K562 (cell line): Measurements from ENCODE around the gene ARF4. TPM values are rescaled to one million over a fixed set of nuclear protein-coding genes. Genes with fewer than 3 reads are reported as not detected.

Experiments
- ATAC-seq: fragments of 200-7000 bp; cut with Tn5 transposase; 3 replicates; pipeline ENCODE4 v1.9.1; 2020; ENCODE audit warnings: moderate library complexity
- BruUV-seq: library from RNA; stranded (reverse); fragments of 400-500 nt; replicated peaks from 2 replicates; lab custom pipeline; 2021; lab: Mats Ljungman, UMichigan
- CTCF ChIA-PET: fragments of 300-600 bp; formaldehyde crosslinking; extraction: SDS; loops from one replicate; lab custom pipeline; 2021; ENCODE audit warnings: low intra/inter-chr PET ratio; lab: Yijun Ruan, JAX
- POLR2A ChIA-PET: fragments of 300-600, 350-650 bp; sonication (Branson Sonifier 250); formaldehyde crosslinking; extraction: SDS; loops from one replicate; lab custom pipeline; 2021; ENCODE audit warnings: antibody characterized with exemption, inconsistent platforms; lab: Yijun Ruan, JAX
- DNase-seq, 4 experiments: peaks; one replicate each; pipeline versions ENCODE4 v3.0.0 to v3.0.0-alpha.2; 2011 to 2018; ENCODE audit warnings: low spot score in 3 of 4, mixed read lengths in 3 of 4; ENCODE audit errors: extremely low read depth in 1 of 4
- FAIRE-seq: peaks from 2 replicates; lab custom pipeline; 2011; peaks lifted over from hg19 to GRCh38; lab: Jason Lieb, UNC
- H2AFZ ChIP-seq: 2 replicates; pipeline ENCODE4 v1.6.0; 2011; ENCODE audit warnings: low read depth, low read length, control low read depth, inconsistent platforms
- H3K27ac ChIP-seq: fragments of 200-600 bp; 3 replicates; pipeline ENCODE4 v1.8.0; 2011; ENCODE audit warnings: low read depth, mild to moderate bottlenecking, control low read depth, inconsistent platforms, low read length, moderate library complexity, mixed read lengths; ENCODE audit errors: extremely low read depth
- H3K27me3 ChIP-seq, 2 experiments: fragments of 300-600 bp in 1 of 2; 2 replicates in 1 of 2; 3 replicates in 1 of 2; pipeline versions ENCODE4 v1.6.0 to v1.8.0; 2011; ENCODE audit warnings: inconsistent platforms in 2 of 2, low read length in 2 of 2, mild to moderate bottlenecking in 1 of 2, mixed read lengths in 1 of 2, moderate library complexity in 1 of 2; ENCODE audit not compliant: control insufficient read depth in 2 of 2, insufficient read depth in 2 of 2
- H3K36me3 ChIP-seq: fragments of 300-600 bp; 3 replicates; pipeline ENCODE4 v1.8.0; 2011; ENCODE audit warnings: mild to moderate bottlenecking, low read length, inconsistent platforms; ENCODE audit not compliant: control insufficient read depth, insufficient read depth
- H3K4me1 ChIP-seq, 2 experiments: fragments of 200-600 bp in 1 of 2; replicated peaks in 1 of 2; 2 replicates in 1 of 2; 3 replicates in 1 of 2; pipeline versions ENCODE4 v1.5.1 to v1.8.0; 2011; ENCODE audit warnings: inconsistent platforms in 2 of 2, low read length in 2 of 2, mild to moderate bottlenecking in 1 of 2, mixed read lengths in 1 of 2, moderate library complexity in 1 of 2; ENCODE audit not compliant: control insufficient read depth in 2 of 2, insufficient read depth in 2 of 2
- H3K4me2 ChIP-seq: 2 replicates; pipeline ENCODE4 v1.6.1; 2011; ENCODE audit warnings: low read length, control low read depth, inconsistent platforms, mixed read lengths; ENCODE audit not compliant: insufficient read depth
- H3K4me3 ChIP-seq: fragments of 200-600 bp; sonication (generic), shearing (Covaris generic); 2 replicates; pipeline ENCODE4 v1.5.1; 2016; ENCODE audit warnings: control low read depth, inconsistent platforms
- H3K79me2 ChIP-seq: fragments of 200-600 bp; 3 replicates; pipeline ENCODE4 v1.8.0; 2011; ENCODE audit warnings: low read length, inconsistent platforms; ENCODE audit not compliant: control insufficient read depth, insufficient read depth
- H3K9ac ChIP-seq, 2 experiments: 2 replicates each; pipeline versions ENCODE4 v1.6.0 to v1.6.1; 2011; ENCODE audit warnings: low read depth in 2 of 2, low read length in 2 of 2, control low read depth in 1 of 2, inconsistent platforms in 1 of 2, mild to moderate bottlenecking in 1 of 2, mixed read lengths in 1 of 2; ENCODE audit not compliant: insufficient read depth in 1 of 2
- H3K9me1 ChIP-seq: one replicate; pipeline ENCODE4 v1.6.0; 2011; ENCODE audit warnings: inconsistent platforms, mild to moderate bottlenecking, low read length, moderate library complexity; ENCODE audit not compliant: control insufficient read depth, insufficient read depth
- H3K9me3 ChIP-seq: replicated peaks from 2 replicates; pipeline ENCODE4 v1.5.1; 2011; ENCODE audit warnings: low read depth, low read length, inconsistent platforms; ENCODE audit not compliant: control insufficient read depth, insufficient read depth
- H4K20me1 ChIP-seq: replicated peaks from 2 replicates; pipeline ENCODE4 v1.6.1; 2011; ENCODE audit warnings: low read length, inconsistent platforms, mixed read lengths; ENCODE audit not compliant: control insufficient read depth, insufficient read depth
- CUX1 ChIP-seq: fragments of 200-800 bp; sonication (Bioruptor generic); IDR thresholded peaks from 2 replicates; pipeline ENCODE4 v1.6.1; 2016; ENCODE audit warnings: missing genetic modification characterization, missing compliant biosample characterization
- FOXA3 ChIP-seq, 2 experiments: fragments of 450-650 bp in 1 of 2; sonication (generic) in 1 of 2; formaldehyde crosslinking; IDR thresholded peaks in 1 of 2; conservative IDR thresholded peaks in 1 of 2; 2 replicates each; pipeline versions ENCODE4 v1.4.0 to v1.8.0; 2020 to 2022; ENCODE audit warnings: mild to moderate bottlenecking in 2 of 2, missing genetic modification reagents in 1 of 2
- PATZ1 ChIP-seq: fragments of 250-450 bp; sonication (Bioruptor Pico); IDR thresholded peaks from 2 replicates; pipeline ENCODE4 v1.5.0; 2020; ENCODE audit warnings: mild to moderate bottlenecking, borderline replicate concordance
- ZNF263 ChIP-seq: sonication (generic); formaldehyde crosslinking; IDR thresholded peaks from 2 replicates; pipeline ENCODE4 v1.8.0; 2022; ENCODE audit warnings: mild to moderate bottlenecking, missing genetic modification reagents, borderline replicate concordance
- WGBS: fragments of 100-300 bp; shearing (Covaris generic); methylation state at CpG from one replicate; pipeline ENCODE4 v1.1.6; 2016; ENCODE audit warnings: low coverage, mixed read lengths; ENCODE audit not compliant: insufficient coverage; ENCODE audit errors: missing lambda C conversion rate; 5-methylcytosine and 5-hydroxymethylcytosine counted together
- in situ Hi-C: fragments of 300-500 bp; cut with MboI; formaldehyde crosslinking; loops from 4 replicates; pipeline ENCODE4 v1.15.0; 2018; ENCODE audit warnings: inconsistent platforms, mixed read lengths
- intact Hi-C: fragments of 100-400 bp; cut with micrococcal nuclease; formaldehyde crosslinking; loops from 2 replicates; pipeline ENCODE4 v1.14.2; 2022
- polyA plus RNA-seq, 8 experiments: library from polyadenylated mRNA; depleted of rRNA in 4 of 8; stranded (reverse) in 5 of 8; unstranded in 3 of 8; fragments of >200 nt; fragmentation: Nextera tagmentation in 2 of 8; fragmentation: Illumina TruSeq in 1 of 8; extraction: Ambion mirVana in 2 of 8; extraction: Trizol in 1 of 8; gene quantifications; 2 replicates each; pipeline versions ENCODE4 v1.2.1 to v1.2.3, GENCODE V29; 2011 to 2014; ENCODE audit warnings: inconsistent platforms in 1 of 8, missing spikeins in 1 of 8
- total RNA-seq, 7 experiments: library from RNA; depleted of rRNA in 6 of 7; stranded (reverse); fragments of >200 nt in 6 of 7; fragmentation: Illumina TruSeq in 2 of 7; extraction: Trizol in 2 of 7; gene quantifications; 2 replicates each; pipeline versions ENCODE4 v1.2.1 to v1.2.3, GENCODE V29; 2011 to 2021; ENCODE audit warnings: low replicate concordance in 1 of 7

The ARF4 gene
- total and polyA plus RNA-seq, 9 of the 15 experiments (the other 6 are each of a cell fraction or from before 2014, with no cell fraction given) = 41.1 to 273 (median 83.8) TPM

DNA sequence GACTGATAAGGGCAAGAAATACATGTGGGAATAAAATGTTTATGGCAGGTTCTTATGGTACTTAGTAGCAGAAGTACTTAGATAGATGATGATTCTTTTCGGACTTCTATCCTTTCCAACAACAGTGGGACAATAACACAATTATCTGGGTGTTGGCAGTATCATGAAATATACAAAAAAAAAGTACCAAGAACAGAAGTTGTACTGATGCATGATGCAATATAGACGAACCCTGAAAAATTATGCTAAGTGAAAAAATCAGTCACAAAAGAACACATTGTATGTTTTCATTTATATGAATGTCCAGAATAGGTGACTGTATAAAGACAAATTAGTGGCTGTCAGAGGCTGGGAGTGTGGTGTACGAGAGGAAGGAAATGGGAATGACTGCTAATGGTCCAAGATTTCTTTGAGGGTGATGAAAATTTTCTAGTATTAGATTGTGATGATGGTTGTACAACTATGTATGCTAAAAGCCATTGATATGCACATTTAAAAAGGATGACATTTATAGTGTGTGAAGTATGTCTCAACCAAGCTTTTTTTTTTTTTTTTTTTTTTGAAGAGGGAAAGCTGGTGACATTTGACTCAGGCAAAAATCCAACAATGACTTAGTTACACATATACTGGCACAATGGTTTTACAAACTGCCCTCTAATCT lies 21.0 kb downstream of the ARF4 start:
- BruUV-seq = no TSS peak
- Histone ChIP-seq H3K4me3 (no peak overlapping the region), H3K27me3 (no peaks in the 10 kb centered on the region), H3K27ac (no peak overlapping the region), H3K4me2 (no peak overlapping the region), H2AFZ (no peak overlapping the region), H3K9me3 (no peaks in the 10 kb centered on the region), H3K9me1 (no peaks in the 10 kb centered on the region), H3K36me3 (peaks cover 84% of the 10 kb centered on the region; the same call in 2 of the 3 replicates), H3K4me1 (no peaks in the 10 kb centered on the region; a peak in 1 of 5 replicates), H3K79me2 (peaks cover 24% of the 10 kb centered on the region), H3K9ac (no peak overlapping the region), H4K20me1 (no peaks in the 10 kb centered on the region)
- ATAC-seq = no peak
- no peak for TF ChIP-seq CUX1
- no peak for TF ChIP-seq FOXA3 (CRISPR knock-in tag; conservative IDR thresholded peaks at IDR 0.05 in 1 of 2, IDR thresholded peaks at IDR 0.05 in 1 of 2)
- TF ChIP-seq PATZ1 (CRISPR knock-in tag) = no peak
- no peak for TF ChIP-seq ZNF263 (CRISPR knock-in tag)
- no peak for DNase-seq
- POLR2A ChIA-PET = interaction anchor here (0.6 to 0.7 kb wide), 2 partner anchors 10 to 394 kb away, joined by 3 to 4 read pairs; no protein-coding TSS in a partner anchor
- no peak for FAIRE-seq
- in situ Hi-C loops = no loop called here
- intact Hi-C loops = no loop called here
- CTCF ChIA-PET = no interaction called here
- WGBS = 96% methylated on average over 3 of the region's 3 CpGs
